Panc1 (cell line): ENCODE measurements around the gene ZNF678. TPM values are rescaled to one million over a fixed set of nuclear protein-coding genes. Genes with fewer than 3 reads are reported as not detected.

ENCODE experiments used
- ATAC-seq: fragments of 200-7000 bp; cut with Tn5 transposase; 2 replicates; pipeline ENCODE4 v1.9.1; 2020; ENCODE audit warnings: mild to moderate bottlenecking, moderate library complexity
- BruUV-seq: library from RNA; stranded (reverse); fragments of 400-500 nt; replicated peaks from 2 replicates; lab custom pipeline; 2021; lab: Mats Ljungman, UMichigan
- CTCF ChIA-PET: fragments of 300-600 bp; sonication (Branson Sonifier 250); formaldehyde crosslinking; loops from one replicate; lab custom pipeline; 2022; ENCODE audit warnings: antibody characterized with exemption; lab: Charles Lee
- POLR2A ChIA-PET: fragments of 300-600 bp; sonication (Branson Sonifier 250); formaldehyde crosslinking; loops from one replicate; lab custom pipeline; 2022; ENCODE audit warnings: antibody characterized with exemption; lab: Charles Lee
- DNase-seq: peaks from one replicate; pipeline ENCODE4 v3.0.0-alpha.2; 2010; ENCODE audit warnings: low read depth, low spot score
- H3K27ac ChIP-seq: 2 replicates; pipeline ENCODE4 v1.5.1; 2011; ENCODE audit warnings: mild to moderate bottlenecking, low read length, inconsistent platforms
- H3K27me3 ChIP-seq: fragments of 200-500 bp; sonication (Bioruptor generic); 2 replicates; pipeline ENCODE4 v1.6.0; 2014; ENCODE audit warnings: low read length, inconsistent platforms; ENCODE audit not compliant: control insufficient read depth, insufficient read depth
- H3K36me3 ChIP-seq: fragments of 200-500 bp; sonication (Bioruptor generic); 2 replicates; pipeline ENCODE4 v1.5.1; 2014; ENCODE audit warnings: inconsistent platforms, mild to moderate bottlenecking, low read length, moderate library complexity; ENCODE audit not compliant: control insufficient read depth, insufficient read depth
- H3K4me1 ChIP-seq: 2 replicates; pipeline ENCODE4 v1.5.1; 2011; ENCODE audit warnings: inconsistent platforms, mild to moderate bottlenecking, low read length, moderate library complexity; ENCODE audit not compliant: control insufficient read depth, insufficient read depth
- H3K4me3 ChIP-seq, 2 experiments: 2 replicates each; pipeline ENCODE4 v1.5.1; 2011 to 2012; ENCODE audit warnings: low read depth in 2 of 2, low read length in 2 of 2, mild to moderate bottlenecking in 2 of 2, inconsistent platforms in 1 of 2, moderate library complexity in 1 of 2
- H3K9me3 ChIP-seq: fragments of 200-500 bp; sonication (Bioruptor generic); 2 replicates; pipeline ENCODE4 v1.5.1; 2014; ENCODE audit warnings: low read depth, mild to moderate bottlenecking, inconsistent platforms, low read length, moderate library complexity; ENCODE audit not compliant: control insufficient read depth, insufficient read depth
- POLR2AphosphoS5 ChIP-seq: IDR thresholded peaks from 2 replicates; pipeline ENCODE4 v1.6.1; 2012; ENCODE audit warnings: mild to moderate bottlenecking, low read depth, low read length, moderate library complexity
- SIN3A ChIP-seq: IDR thresholded peaks from 2 replicates; pipeline ENCODE4 v1.6.1; 2012; ENCODE audit warnings: low read depth, mild to moderate bottlenecking, low read length, moderate library complexity, borderline replicate concordance; ENCODE audit not compliant: insufficient read depth
- TCF7L2 ChIP-seq: IDR thresholded peaks from 2 replicates; pipeline ENCODE4 v1.6.1; 2011; ENCODE audit warnings: mild to moderate bottlenecking, low read depth, low read length, inconsistent platforms
- in situ Hi-C: cut with HindIII; loops from 2 replicates; pipeline ENCODE4 v1.10.0; 2016; ENCODE audit warnings: low sequenced_read_pairs, low pct_unique_long_range_greater_than_20kb
- intact Hi-C: fragments of 100-400 bp; cut with micrococcal nuclease; formaldehyde crosslinking; loops from one replicate; pipeline ENCODE4 v1.10.0; 2022; ENCODE audit not compliant: unreplicated experiment
- total RNA-seq: library from RNA; stranded (reverse); gene quantifications from one replicate; pipeline ENCODE4 v1.2.1, GENCODE V29; 2021; ENCODE audit not compliant: unreplicated experiment
- TF ChIP-seq, protein P1 (sequence below), 2 experiments: IDR thresholded peaks; 2 replicates each; pipeline ENCODE4 v1.6.1; 2011 to 2012; ENCODE audit warnings: low read depth in 2 of 2, control low read depth in 1 of 2, low read length in 1 of 2, mild to moderate bottlenecking in 1 of 2, moderate library complexity in 1 of 2; ENCODE audit not compliant: insufficient read depth in 1 of 2
- TF ChIP-seq, protein P2 (sequence below): fragments of 450-650 bp; IDR thresholded peaks from 2 replicates; pipeline ENCODE4 v1.5.1; 2017; ENCODE audit warnings: mild to moderate bottlenecking

Gene ZNF678
- total RNA-seq, 1 experiment from 2014 or later, result 8.0 TPM

DNA sequence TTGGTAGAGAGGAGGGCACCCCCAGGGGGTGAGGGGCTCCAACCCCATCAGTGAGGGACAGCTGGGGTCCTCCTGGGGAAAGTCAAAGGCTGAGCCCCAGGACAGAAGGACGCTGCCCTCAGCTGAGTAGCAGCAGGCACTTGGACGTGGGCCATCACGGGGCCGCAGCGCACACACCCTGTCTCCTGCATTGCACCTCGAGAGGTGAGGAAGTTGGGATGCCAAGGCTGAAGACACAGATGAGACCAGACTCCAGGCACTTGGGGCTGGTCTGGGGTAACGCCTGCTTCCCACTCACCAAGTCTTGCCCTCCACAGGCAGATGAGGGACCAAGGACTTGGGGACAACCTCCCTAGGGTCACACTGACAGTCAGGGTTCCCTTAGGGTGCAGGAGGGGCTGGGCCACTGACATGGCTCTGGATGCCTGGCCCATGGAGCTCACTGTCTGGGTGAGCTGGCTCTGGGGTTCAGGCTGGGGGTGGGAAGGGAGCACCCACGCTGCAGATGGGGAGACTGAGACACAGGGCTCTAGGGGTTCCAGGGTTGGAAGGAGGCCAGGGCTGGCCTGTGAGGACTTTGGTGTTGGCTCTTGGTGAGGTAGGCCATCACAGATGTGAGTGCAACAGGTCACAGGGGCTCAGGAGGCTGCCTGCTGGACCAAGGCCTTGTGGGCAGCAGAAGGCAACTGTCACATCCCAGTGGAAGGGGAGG lies 16.6 kb upstream of the ZNF678 start:
- Histone ChIP-seq H3K27me3 (no peaks in the 10 kb centered on the region), H3K9me3 (no peaks in the 10 kb centered on the region), H3K4me1 (peaks cover 4% of the 10 kb centered on the region), H3K4me3 (no peak overlapping the region), H3K36me3 (no peaks in the 10 kb centered on the region), H3K27ac (no peak overlapping the region)
- no TSS peak for BruUV-seq
- DNase-seq (no peak), ATAC-seq (no peak)
- POLR2A ChIA-PET, result no interaction called here
- CTCF ChIA-PET, result no interaction called here
- TF ChIP-seq POLR2AphosphoS5 (no peak), TCF7L2 (no peak), SIN3A (no peak)
- TF ChIP-seq, protein P1, sequence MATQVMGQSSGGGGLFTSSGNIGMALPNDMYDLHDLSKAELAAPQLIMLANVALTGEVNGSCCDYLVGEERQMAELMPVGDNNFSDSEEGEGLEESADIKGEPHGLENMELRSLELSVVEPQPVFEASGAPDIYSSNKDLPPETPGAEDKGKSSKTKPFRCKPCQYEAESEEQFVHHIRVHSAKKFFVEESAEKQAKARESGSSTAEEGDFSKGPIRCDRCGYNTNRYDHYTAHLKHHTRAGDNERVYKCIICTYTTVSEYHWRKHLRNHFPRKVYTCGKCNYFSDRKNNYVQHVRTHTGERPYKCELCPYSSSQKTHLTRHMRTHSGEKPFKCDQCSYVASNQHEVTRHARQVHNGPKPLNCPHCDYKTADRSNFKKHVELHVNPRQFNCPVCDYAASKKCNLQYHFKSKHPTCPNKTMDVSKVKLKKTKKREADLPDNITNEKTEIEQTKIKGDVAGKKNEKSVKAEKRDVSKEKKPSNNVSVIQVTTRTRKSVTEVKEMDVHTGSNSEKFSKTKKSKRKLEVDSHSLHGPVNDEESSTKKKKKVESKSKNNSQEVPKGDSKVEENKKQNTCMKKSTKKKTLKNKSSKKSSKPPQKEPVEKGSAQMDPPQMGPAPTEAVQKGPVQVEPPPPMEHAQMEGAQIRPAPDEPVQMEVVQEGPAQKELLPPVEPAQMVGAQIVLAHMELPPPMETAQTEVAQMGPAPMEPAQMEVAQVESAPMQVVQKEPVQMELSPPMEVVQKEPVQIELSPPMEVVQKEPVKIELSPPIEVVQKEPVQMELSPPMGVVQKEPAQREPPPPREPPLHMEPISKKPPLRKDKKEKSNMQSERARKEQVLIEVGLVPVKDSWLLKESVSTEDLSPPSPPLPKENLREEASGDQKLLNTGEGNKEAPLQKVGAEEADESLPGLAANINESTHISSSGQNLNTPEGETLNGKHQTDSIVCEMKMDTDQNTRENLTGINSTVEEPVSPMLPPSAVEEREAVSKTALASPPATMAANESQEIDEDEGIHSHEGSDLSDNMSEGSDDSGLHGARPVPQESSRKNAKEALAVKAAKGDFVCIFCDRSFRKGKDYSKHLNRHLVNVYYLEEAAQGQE (IDR thresholded peaks at IDR 0.05; ENCODE audit: insufficient read depth in 1 of 2, low read depth in 2 of 2, low read length in 1 of 2), result no peak
- TF ChIP-seq, protein P2, sequence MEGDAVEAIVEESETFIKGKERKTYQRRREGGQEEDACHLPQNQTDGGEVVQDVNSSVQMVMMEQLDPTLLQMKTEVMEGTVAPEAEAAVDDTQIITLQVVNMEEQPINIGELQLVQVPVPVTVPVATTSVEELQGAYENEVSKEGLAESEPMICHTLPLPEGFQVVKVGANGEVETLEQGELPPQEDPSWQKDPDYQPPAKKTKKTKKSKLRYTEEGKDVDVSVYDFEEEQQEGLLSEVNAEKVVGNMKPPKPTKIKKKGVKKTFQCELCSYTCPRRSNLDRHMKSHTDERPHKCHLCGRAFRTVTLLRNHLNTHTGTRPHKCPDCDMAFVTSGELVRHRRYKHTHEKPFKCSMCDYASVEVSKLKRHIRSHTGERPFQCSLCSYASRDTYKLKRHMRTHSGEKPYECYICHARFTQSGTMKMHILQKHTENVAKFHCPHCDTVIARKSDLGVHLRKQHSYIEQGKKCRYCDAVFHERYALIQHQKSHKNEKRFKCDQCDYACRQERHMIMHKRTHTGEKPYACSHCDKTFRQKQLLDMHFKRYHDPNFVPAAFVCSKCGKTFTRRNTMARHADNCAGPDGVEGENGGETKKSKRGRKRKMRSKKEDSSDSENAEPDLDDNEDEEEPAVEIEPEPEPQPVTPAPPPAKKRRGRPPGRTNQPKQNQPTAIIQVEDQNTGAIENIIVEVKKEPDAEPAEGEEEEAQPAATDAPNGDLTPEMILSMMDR, result no peak
- intact Hi-C loops, result loop anchor here (10.0 kb wide), 1 partner anchor 62 kb away; no protein-coding TSS in a partner anchor
- in situ Hi-C loops, result no loop called here

DNA sequence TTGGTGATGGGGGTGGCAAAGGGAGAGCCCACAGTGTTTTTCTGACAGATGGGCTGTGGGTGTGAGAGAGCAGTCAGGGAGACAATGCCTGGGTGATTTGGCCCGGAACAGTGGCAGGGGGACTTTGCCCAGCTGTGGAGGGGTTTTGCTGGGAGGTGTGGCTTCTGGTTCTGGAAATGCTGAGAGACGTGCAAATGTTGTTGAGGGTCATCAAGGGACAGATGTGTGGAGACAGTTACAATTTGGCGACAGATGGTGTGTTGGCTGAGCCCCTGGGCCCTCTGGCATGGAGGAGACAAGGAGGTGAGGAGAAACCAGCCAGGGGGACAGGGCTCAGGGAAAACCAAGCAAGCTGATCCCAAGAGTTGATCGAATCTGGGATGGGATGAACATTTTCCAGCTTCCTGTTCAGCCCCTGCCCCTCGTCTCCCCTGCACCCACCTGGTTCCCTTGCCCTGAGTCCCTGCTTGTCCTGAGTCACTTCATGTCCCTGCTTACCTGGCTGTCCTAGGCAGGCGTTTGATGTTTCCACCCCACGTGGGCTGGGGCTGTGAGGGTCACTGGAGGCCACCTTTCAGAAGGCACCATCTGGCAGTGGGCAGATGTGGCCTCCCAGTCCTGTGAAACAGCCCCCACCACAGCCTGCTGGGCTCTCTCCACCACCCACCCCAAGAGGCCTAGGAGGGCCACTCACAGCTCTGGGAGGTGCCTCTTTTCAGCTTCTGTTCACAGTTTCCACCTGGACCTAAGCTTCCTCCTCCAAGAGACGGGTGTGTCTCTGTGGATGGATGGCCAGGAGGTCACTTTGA lies 15.8 kb upstream of the ZNF678 start:
- H3K9me3 ChIP-seq, result no peaks in the 10 kb centered on the region
- no peaks in the 10 kb centered on the region for H3K27me3 ChIP-seq
- no peak overlapping the region for H3K4me3 ChIP-seq
- ATAC-seq (no peak), DNase-seq (no peak)
- TF ChIP-seq TCF7L2, result no peak
- TF ChIP-seq SIN3A, result no peak
- TF ChIP-seq, protein P2, result no peak
- TF ChIP-seq, protein P1 (IDR thresholded peaks at IDR 0.05; ENCODE audit: insufficient read depth in 1 of 2, low read depth in 2 of 2, low read length in 1 of 2), result no peak
- TF ChIP-seq POLR2AphosphoS5, result no peak
- POLR2A ChIA-PET, result no interaction called here
- intact Hi-C loops, result loop anchor here (10.0 kb wide), 1 partner anchor 63 kb away; no protein-coding TSS in a partner anchor
- no TSS peak for BruUV-seq
- H3K36me3 ChIP-seq, result no peaks in the 10 kb centered on the region
- in situ Hi-C loops, result no loop called here
- H3K27ac ChIP-seq, result no peak overlapping the region
- H3K4me1 ChIP-seq, result peaks cover 4% of the 10 kb centered on the region
- CTCF ChIA-PET, result no interaction called here
